ENCODE data around the gene IL11. TPM values are rescaled to one million over a fixed set of nuclear protein-coding genes. Genes with fewer than 3 reads are reported as not detected.
A peak's percentile ranks its signal among the peaks of the same experiment; 100 is the strongest.

IL11 gene
- total RNA-seq, 6 donors from 2014 or later = 0.20 to 0.34 TPM; not detected in 4

GRCh38 chr19:55325172-55325571 is 45.1 kb downstream of the IL11 start, which contains the start of gene TMEM150B:
TSS of gene TMEM150B (minus strand) at chr19:55325341. CDS start at chr19:55321036, 4,305 bp downstream.
- no peaks in the 10 kb centered on the region for H3K36me3 ChIP-seq
- peak within 1 kb of the TSS in 3 of 4 donors; percentile 1 to 31 (median 13) for H3K4me3 ChIP-seq
- TF ChIP-seq CTCF (IDR thresholded peaks at IDR 0.05) (no peak), POLR2A (IDR thresholded peaks at IDR 0.05) (peak in 1 of 4 donors; percentile 58), POLR2AphosphoS5 (IDR thresholded peaks at IDR 0.05) (peak in 1 of 2 donors; percentile 27), EP300 (IDR thresholded peaks at IDR 0.05) (no peak)
- no peaks in the 10 kb centered on the region for H3K27me3 ChIP-seq
- peak in 1 of 2 donors; percentile 39 for DNase-seq
- H3K4me1 ChIP-seq = peaks cover 0 to 6% (median 0%) of the 10 kb centered on the region in 4 donors
- peak in 1 of 2 donors; percentile 41 for ATAC-seq (ENCODE audit: low FRiP score in 2 of 2)
- WGBS, 2 donors = 59% methylated on average over 12 to 14 of the region's 14 CpGs
- H3K9me3 ChIP-seq = no peaks in the 10 kb centered on the region
- peak within 1 kb of the TSS; percentile 17 to 80 (median 64) for H3K27ac ChIP-seq

GRCh38 chr19:55324662-55325061 is 45.6 kb downstream of the IL11 start:
- Histone ChIP-seq H3K9me3 (no peaks in the 10 kb centered on the region), H3K27me3 (no peaks in the 10 kb centered on the region), H3K4me3 (peak overlapping the region in 3 of 4 donors; percentile 1 to 31 (median 13)), H3K36me3 (no peaks in the 10 kb centered on the region), H3K4me1 (peaks cover 0 to 6% (median 0%) of the 10 kb centered on the region in 4 donors), H3K27ac (peak overlapping the region in 3 of 4 donors; percentile 62 to 80 (median 65))
- peak in 1 of 2 donors; percentile 5 for ATAC-seq (ENCODE audit: low FRiP score in 2 of 2)
- TF ChIP-seq EP300 (IDR thresholded peaks at IDR 0.05) (no peak), CTCF (IDR thresholded peaks at IDR 0.05) (no peak), POLR2AphosphoS5 (IDR thresholded peaks at IDR 0.05) (no peak), POLR2A (IDR thresholded peaks at IDR 0.05) (no peak)
- WGBS, 2 donors = 80% methylated on average over 6 of the region's 6 CpGs
- no peak for DNase-seq

GRCh38 chr19:55322204-55322885 is 47.9 kb downstream of the IL11 start:
- Histone ChIP-seq H3K9me3 (no peaks in the 10 kb centered on the region), H3K4me3 (peak overlapping the region in 2 of 4 donors; percentile 9 to 17), H3K27me3 (no peaks in the 10 kb centered on the region), H3K27ac (no peak overlapping the region), H3K4me1 (peaks cover 0 to under 1% (median 0%) of the 10 kb centered on the region in 4 donors), H3K36me3 (no peaks in the 10 kb centered on the region)
- TF ChIP-seq CTCF (IDR thresholded peaks at IDR 0.05) (no peak), POLR2A (IDR thresholded peaks at IDR 0.05) (no peak), POLR2AphosphoS5 (IDR thresholded peaks at IDR 0.05) (no peak), EP300 (IDR thresholded peaks at IDR 0.05) (no peak)
- WGBS, 2 donors = 50 to 61% methylated on average over 10 to 11 of the region's 12 CpGs
- ATAC-seq (ENCODE audit: low FRiP score in 2 of 2) (no peak), DNase-seq (no peak)

DNA sequence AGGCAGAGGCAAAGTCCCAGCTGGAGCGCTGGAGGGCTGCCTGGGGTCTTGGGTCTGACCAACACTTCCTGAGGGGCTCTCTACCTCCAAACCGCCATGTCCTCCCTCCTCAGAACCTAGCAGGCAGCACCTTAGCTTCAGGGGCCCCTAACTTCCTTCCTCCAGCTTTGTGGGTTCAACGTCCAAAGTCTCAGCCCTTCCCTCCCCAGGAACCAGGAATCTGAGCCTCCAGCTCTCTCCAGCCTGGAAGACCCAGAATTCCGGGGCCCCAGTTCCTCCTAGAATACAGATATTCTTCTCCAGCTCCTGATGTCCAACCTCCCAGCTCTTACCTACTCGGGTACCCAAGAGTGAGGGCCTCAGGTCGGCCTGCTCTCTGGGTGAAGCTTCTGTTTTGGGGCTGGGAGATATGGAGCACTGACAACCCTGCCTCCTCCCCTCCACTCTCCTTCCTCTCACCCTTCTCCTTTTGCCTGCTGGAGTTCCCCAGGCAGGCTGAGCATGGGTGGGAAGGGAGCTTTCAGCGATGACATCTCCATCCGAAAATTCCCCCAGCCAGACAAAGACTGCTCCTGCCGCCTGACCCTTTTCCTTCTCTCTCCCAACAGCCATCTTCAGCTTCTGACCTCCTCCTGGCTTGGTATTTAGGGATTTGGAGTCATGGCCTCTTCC is 48.7 kb downstream of the IL11 start:
- Histone ChIP-seq H3K9me3 (no peaks in the 10 kb centered on the region), H3K4me1 (no peaks in the 10 kb centered on the region), H3K27ac (no peak overlapping the region), H3K4me3 (no peak overlapping the region), H3K36me3 (no peaks in the 10 kb centered on the region), H3K27me3 (no peaks in the 10 kb centered on the region)
- WGBS, 2 donors = 48 to 66% methylated on average over 8 to 9 of the region's 9 CpGs
- ATAC-seq (ENCODE audit: low FRiP score in 2 of 2) = no peak
- DNase-seq = no peak
- TF ChIP-seq POLR2AphosphoS5 (IDR thresholded peaks at IDR 0.05) (no peak), CTCF (IDR thresholded peaks at IDR 0.05) (no peak), POLR2A (IDR thresholded peaks at IDR 0.05) (no peak), EP300 (IDR thresholded peaks at IDR 0.05) (no peak)
